OCI-LY1 (cell line): ENCODE data around the gene SLC1A4.

ENCODE experiments used
- CTCF ChIP-seq: fragments of 200-600 bp; sonication (generic), shearing (Covaris generic); IDR thresholded peaks from 2 replicates; pipeline ENCODE4 v1.5.1; 2017; ENCODE audit warnings: mild to moderate bottlenecking, antibody characterized with exemption, low read length, moderate library complexity, mixed read lengths
- EZH2 ChIP-seq: fragments of 200-600 bp; sonication (generic), shearing (Covaris generic); IDR thresholded peaks from 2 replicates; pipeline ENCODE4 v1.8.0; 2017; ENCODE audit warnings: borderline replicate concordance, mixed run types, mild to moderate bottlenecking, antibody characterized with exemption, low read length, moderate library complexity, mixed read lengths

GRCh38 chr2:65021709-65022108 is 32.5 kb downstream of the SLC1A4 start:
- TF ChIP-seq CTCF (no peak), EZH2 (no peak)
